GM12878 (cell line): ENCODE results near the gene FPGS.

Experiments
- CBX3 ChIP-seq: fragments of 200-600 bp; sonication (generic); IDR thresholded peaks from 2 replicates; pipeline ENCODE4 v1.6.1; 2016; ENCODE audit warnings: low read depth, borderline replicate concordance
- CHD2 ChIP-seq: IDR thresholded peaks from 2 replicates; pipeline ENCODE4 v1.6.1; 2011; ENCODE audit warnings: low read depth, low read length, improper control_type of control experiment, borderline replicate concordance
- EGR1 ChIP-seq, 2 experiments: IDR thresholded peaks; 1 replicate in 1 of 2; 2 replicates in 1 of 2; pipeline ENCODE4 v1.6.1; 2011 to 2012; ENCODE audit warnings: low read depth in 2 of 2, low read length in 2 of 2, borderline replicate concordance in 1 of 2, mild to moderate bottlenecking in 1 of 2, moderate library complexity in 1 of 2
- EZH2 ChIP-seq: IDR thresholded peaks from 2 replicates; pipeline ENCODE4 v1.6.1; 2012; ENCODE audit warnings: low read depth, mild to moderate bottlenecking, control low read depth, inconsistent platforms, low read length, borderline replicate concordance; ENCODE audit not compliant: control insufficient read depth
- GABPA ChIP-seq: IDR thresholded peaks from 2 replicates; pipeline ENCODE4 v1.6.1; 2014; ENCODE audit warnings: antibody characterized with exemption, low read depth, mild to moderate bottlenecking, inconsistent platforms
- HDAC2 ChIP-seq: fragments of 200-600 bp; sonication (generic); IDR thresholded peaks from 2 replicates; pipeline ENCODE4 v1.6.1; 2017
- POLR2A ChIP-seq: IDR thresholded peaks from 2 replicates; pipeline ENCODE4 v1.6.1; 2011; ENCODE audit warnings: low read depth, mild to moderate bottlenecking, low read length
- POLR2AphosphoS5 ChIP-seq: IDR thresholded peaks from 2 replicates; pipeline ENCODE4 v1.6.1; 2011; ENCODE audit warnings: mild to moderate bottlenecking, low read length, inconsistent platforms
- TAF1 ChIP-seq: IDR thresholded peaks from 2 replicates; pipeline ENCODE4 v1.6.1; 2011; ENCODE audit warnings: mild to moderate bottlenecking, low read depth, low read length, borderline replicate concordance
- TF ChIP-seq, protein P1 (sequence below): IDR thresholded peaks from 2 replicates; pipeline ENCODE4 v1.6.1; 2012; ENCODE audit warnings: low read depth, low read length, improper control_type of control experiment
- TF ChIP-seq, protein P2 (sequence below): IDR thresholded peaks from 2 replicates; pipeline ENCODE4 v1.6.1; 2011; ENCODE audit warnings: low read depth, mild to moderate bottlenecking, low read length, moderate library complexity, borderline replicate concordance; ENCODE audit errors: extremely low read depth
- TF ChIP-seq, protein P3 (sequence below), 3 experiments: IDR thresholded peaks in 2 of 3; conservative IDR thresholded peaks in 1 of 3; 2 replicates each; pipeline ENCODE4 v1.5.1; 2011; ENCODE audit warnings: low read depth in 3 of 3, low read length in 3 of 3, mild to moderate bottlenecking in 3 of 3, control low read depth in 2 of 3, moderate library complexity in 2 of 3, inconsistent platforms in 1 of 3, mixed read lengths in 1 of 3; ENCODE audit not compliant: control insufficient read depth in 2 of 3, insufficient read depth in 1 of 3; ENCODE audit errors: extremely low read depth in 1 of 3

DNA sequence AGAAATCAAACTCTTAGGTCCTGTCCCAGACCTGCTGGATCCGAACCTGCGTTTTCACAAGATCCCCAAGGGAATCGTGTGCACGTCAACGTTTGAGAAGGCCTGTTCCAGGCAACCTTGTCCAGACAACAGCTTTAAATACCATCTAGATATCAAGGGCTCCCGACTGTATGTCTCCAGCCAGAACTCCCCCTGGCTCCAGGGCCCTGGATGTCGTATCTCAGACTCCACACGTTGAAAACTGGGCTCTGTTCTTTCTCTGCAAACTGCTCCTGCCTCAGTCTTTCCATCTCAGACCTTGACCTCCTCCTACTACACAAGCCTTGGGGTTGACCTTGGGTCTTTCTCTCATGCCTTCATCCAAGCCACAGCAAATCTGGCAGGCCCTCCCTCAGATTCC is 57.6 kb downstream of the FPGS start:
- TF ChIP-seq TAF1 (no peak), EZH2 (no peak), POLR2A (no peak), POLR2AphosphoS5 (no peak), CBX3 (no peak), EGR1 (IDR thresholded peaks at IDR 0.05; ENCODE audit: borderline replicate concordance in 1 of 2, low read depth in 2 of 2, low read length in 2 of 2) (no peak), CHD2 (no peak), GABPA (no peak), HDAC2 (no peak)
- TF ChIP-seq, protein P1, sequence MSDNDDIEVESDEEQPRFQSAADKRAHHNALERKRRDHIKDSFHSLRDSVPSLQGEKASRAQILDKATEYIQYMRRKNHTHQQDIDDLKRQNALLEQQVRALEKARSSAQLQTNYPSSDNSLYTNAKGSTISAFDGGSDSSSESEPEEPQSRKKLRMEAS: no peak
- TF ChIP-seq, protein P2, sequence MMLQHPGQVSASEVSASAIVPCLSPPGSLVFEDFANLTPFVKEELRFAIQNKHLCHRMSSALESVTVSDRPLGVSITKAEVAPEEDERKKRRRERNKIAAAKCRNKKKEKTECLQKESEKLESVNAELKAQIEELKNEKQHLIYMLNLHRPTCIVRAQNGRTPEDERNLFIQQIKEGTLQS: no peak
- TF ChIP-seq, protein P3, sequence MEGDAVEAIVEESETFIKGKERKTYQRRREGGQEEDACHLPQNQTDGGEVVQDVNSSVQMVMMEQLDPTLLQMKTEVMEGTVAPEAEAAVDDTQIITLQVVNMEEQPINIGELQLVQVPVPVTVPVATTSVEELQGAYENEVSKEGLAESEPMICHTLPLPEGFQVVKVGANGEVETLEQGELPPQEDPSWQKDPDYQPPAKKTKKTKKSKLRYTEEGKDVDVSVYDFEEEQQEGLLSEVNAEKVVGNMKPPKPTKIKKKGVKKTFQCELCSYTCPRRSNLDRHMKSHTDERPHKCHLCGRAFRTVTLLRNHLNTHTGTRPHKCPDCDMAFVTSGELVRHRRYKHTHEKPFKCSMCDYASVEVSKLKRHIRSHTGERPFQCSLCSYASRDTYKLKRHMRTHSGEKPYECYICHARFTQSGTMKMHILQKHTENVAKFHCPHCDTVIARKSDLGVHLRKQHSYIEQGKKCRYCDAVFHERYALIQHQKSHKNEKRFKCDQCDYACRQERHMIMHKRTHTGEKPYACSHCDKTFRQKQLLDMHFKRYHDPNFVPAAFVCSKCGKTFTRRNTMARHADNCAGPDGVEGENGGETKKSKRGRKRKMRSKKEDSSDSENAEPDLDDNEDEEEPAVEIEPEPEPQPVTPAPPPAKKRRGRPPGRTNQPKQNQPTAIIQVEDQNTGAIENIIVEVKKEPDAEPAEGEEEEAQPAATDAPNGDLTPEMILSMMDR (IDR thresholded peaks at IDR 0.05 in 2 of 3, conservative IDR thresholded peaks at IDR 0.05 in 1 of 3; ENCODE audit: control insufficient read depth in 2 of 3, extremely low read depth in 1 of 3, insufficient read depth in 1 of 3, low read depth in 3 of 3, low read length in 3 of 3): no peak
